Stimulated activated CD4-positive, alpha-beta T cell treated with anti-CD3 and anti-CD28 coated beads, Interleukin-2, amount 100 ng/mL, for 4 hours (primary cell): ENCODE results near the gene AMER2.

ENCODE experiments used
- DNase-seq: peaks from one replicate; pipeline ENCODE4 v3.0.0-alpha.2; 2020; ENCODE audit warnings: low read depth

The AMER2 gene

GRCh38 chr13:25151626-25152195, 20.4 kb downstream of the AMER2 start:
- DNase-seq, result no peak

- no peak for DNase-seq
Measured at GRCh38 chr13:25149711-25150110, 22.4 kb downstream of the AMER2 start.

GRCh38 chr13:25148402-25148771, 23.7 kb downstream of the AMER2 start:
- no peak for DNase-seq

GRCh38 chr13:25147638-25148401, 24.3 kb downstream of the AMER2 start:
- DNase-seq, result no peak

GRCh38 chr13:25143706-25144105, 28.4 kb downstream of the AMER2 start:
- no peak for DNase-seq

- no peak for DNase-seq
Measured at GRCh38 chr13:25141042-25141441, 31.0 kb downstream of the AMER2 start.

GRCh38 chr13:25137788-25138115, 34.3 kb downstream of the AMER2 start:
- no peak for DNase-seq

- no peak for DNase-seq
Measured at GRCh38 chr13:25136880-25137787, 35.0 kb downstream of the AMER2 start.

GRCh38 chr13:25135896-25136295, 36.2 kb downstream of the AMER2 start:
- DNase-seq, result no peak

GRCh38 chr13:25132751-25133390, 39.2 kb downstream of the AMER2 start:
- no peak for DNase-seq

- no peak for DNase-seq
Measured at GRCh38 chr13:25131881-25132420, 40.1 kb downstream of the AMER2 start.

- DNase-seq, result no peak
Measured at GRCh38 chr13:25130944-25131343, 41.1 kb downstream of the AMER2 start.

GRCh38 chr13:25118378-25118905, 53.6 kb downstream of the AMER2 start:
- DNase-seq, result no peak

- no peak for DNase-seq
Measured at GRCh38 chr13:25117312-25117711, 54.8 kb downstream of the AMER2 start.

GRCh38 chr13:25116044-25116443, 56.0 kb downstream of the AMER2 start:
- DNase-seq, result no peak

- DNase-seq, result peak; percentile 24
Measured at GRCh38 chr13:25114220-25114619, 57.9 kb downstream of the AMER2 start.

- DNase-seq, result no peak
Measured at GRCh38 chr13:25112695-25113255, 59.3 kb downstream of the AMER2 start.
